ENCODE results near the gene CATSPER1. TPM values are rescaled to one million over a fixed set of nuclear protein-coding genes. Genes with fewer than 3 reads are reported as not detected.

CATSPER1 gene
- total and polyA plus RNA-seq, 2 donors (not counting 3 experiments of a cell fraction or from before 2014, with no cell fraction given): 0.68 to 1.0 TPM

DNA sequence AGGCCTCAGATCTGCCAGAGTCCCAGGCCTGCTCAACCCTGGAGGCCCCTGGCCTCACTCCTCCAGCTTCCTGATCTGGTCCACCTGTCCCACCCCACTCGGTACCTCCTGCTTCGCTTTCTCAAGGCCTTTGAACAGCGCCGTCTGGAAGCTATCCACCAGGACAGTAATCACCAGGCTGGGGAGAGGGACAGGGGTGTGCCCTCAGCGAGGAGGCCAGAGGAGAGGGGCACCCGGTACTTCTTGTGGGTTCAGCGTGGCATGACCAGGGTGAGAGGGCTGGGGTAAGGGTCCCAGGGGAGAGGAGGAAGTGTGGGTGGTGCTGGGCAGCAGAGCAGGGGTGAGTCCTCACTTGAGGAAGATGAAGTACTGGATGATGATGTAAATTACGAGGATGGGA lies 6.1 kb downstream of the CATSPER1 start:
- POLR2A ChIA-PET: interaction anchor here (0.8 kb wide), 1 partner anchor 9 kb away, joined by 4 read pairs; no protein-coding TSS in a partner anchor
- no peak for DNase-seq (ENCODE audit: low read depth, low spot score)
- no peak overlapping the region for H3K4me2 ChIP-seq (ENCODE audit: insufficient read depth, low read length)

DNA sequence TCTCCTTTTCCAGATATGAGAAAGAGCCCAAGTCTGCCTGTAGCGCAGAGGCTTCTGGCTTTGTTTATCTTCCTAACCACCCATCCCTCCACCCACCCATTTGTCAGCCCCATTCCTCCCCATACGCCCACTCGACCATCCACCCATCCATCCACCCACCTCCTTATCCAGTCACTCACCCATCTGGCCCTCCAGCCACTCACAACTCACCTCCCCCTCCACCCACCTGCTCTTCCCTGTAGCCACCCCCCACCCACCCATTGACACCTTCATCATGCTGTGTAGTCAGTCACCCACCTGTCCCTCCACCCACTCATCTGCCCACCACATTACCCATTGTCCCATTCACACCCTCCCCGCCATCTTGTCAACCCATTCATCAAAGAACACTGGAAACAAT lies 9.0 kb downstream of the CATSPER1 start:
- H3K4me1 ChIP-seq (ENCODE audit: control insufficient read depth, extremely low read depth, insufficient read depth, low read length): peaks cover 38% of the 10 kb centered on the region
- intact Hi-C loops (cut with micrococcal nuclease) (no loop called here), dilution Hi-C loops (cut with MboI; ENCODE audit: extremely low pct_ligation_motif_present, low sequenced_read_pairs) (no loop called here)

More for the DNA sequence above, 6.1 kb downstream of the CATSPER1 start:
- BruUV-seq (replicated peaks): no TSS peak
- Histone ChIP-seq H3K9me1 (replicated peaks; ENCODE audit: control insufficient read depth, extremely low read depth, insufficient read depth, low read length) (no peaks in the 10 kb centered on the region), H3K36me3 (ENCODE audit: control insufficient read depth in 2 of 2, extremely low read depth in 1 of 2, insufficient read depth in 2 of 2, low read length in 2 of 2) (no peaks in the 10 kb centered on the region), H3K27me3 (ENCODE audit: control insufficient read depth in 2 of 2, insufficient read depth in 2 of 2, low read length in 2 of 2) (no peaks in the 10 kb centered on the region), H3K4me3 (replicated peaks in 1 of 3; ENCODE audit: insufficient read depth in 1 of 3, low read depth in 1 of 3, low read length in 3 of 3) (no peak overlapping the region), H3K4me1 (ENCODE audit: control insufficient read depth, extremely low read depth, insufficient read depth, low read length) (peaks cover 30% of the 10 kb centered on the region), H2AFZ (ENCODE audit: low read depth, low read length) (no peak overlapping the region), H3K79me2 (ENCODE audit: control insufficient read depth, insufficient read depth, low read length) (no peaks in the 10 kb centered on the region), H4K20me1 (replicated peaks; ENCODE audit: control insufficient read depth, extremely low read depth, insufficient read depth, low read length) (no peaks in the 10 kb centered on the region), H3K27ac (ENCODE audit: insufficient read depth, low read depth, low read length) (peak overlapping the region; percentile 32), H3K9me3 (replicated peaks; ENCODE audit: control insufficient read depth, insufficient read depth, low read length) (no peaks in the 10 kb centered on the region), H3K9ac (replicated peaks; ENCODE audit: extremely low read depth, insufficient read depth, low read length) (no peak overlapping the region)
- dilution Hi-C loops (cut with MboI; ENCODE audit: extremely low pct_ligation_motif_present, low sequenced_read_pairs) (no loop called here), intact Hi-C loops (cut with micrococcal nuclease) (no loop called here)
- CTCF ChIA-PET: interaction anchor here (0.6 to 3.0 kb wide), 6 partner anchors 8 to 136 kb away, joined by 3 to 16 read pairs (median 4); partner anchors contain the start of genes BANF1, CST6 and FIBP
- FAIRE-seq: no peak
- TF ChIP-seq POLR2A (IDR thresholded peaks at IDR 0.05; ENCODE audit: low read depth, low read length): no peak
- TF ChIP-seq JUN (IDR thresholded peaks at IDR 0.05; ENCODE audit: borderline replicate concordance, insufficient read depth, insufficient read length, low read depth): no peak
- TF ChIP-seq MYC (IDR thresholded peaks at IDR 0.05; ENCODE audit: low read depth, low read length): no peak
- TF ChIP-seq FOS (IDR thresholded peaks at IDR 0.05; ENCODE audit: borderline replicate concordance, insufficient read depth, low read length): no peak
- TF ChIP-seq MAX (IDR thresholded peaks at IDR 0.05; ENCODE audit: insufficient read depth, insufficient read length): no peak

More for the DNA sequence above, 9.0 kb downstream of the CATSPER1 start:
- CTCF ChIA-PET: no interaction called here
- Histone ChIP-seq H3K27me3 (ENCODE audit: control insufficient read depth in 2 of 2, insufficient read depth in 2 of 2, low read length in 2 of 2) (no peaks in the 10 kb centered on the region), H3K4me3 (replicated peaks in 1 of 3; ENCODE audit: insufficient read depth in 1 of 3, low read depth in 1 of 3, low read length in 3 of 3) (no peak overlapping the region), H3K36me3 (ENCODE audit: control insufficient read depth in 2 of 2, extremely low read depth in 1 of 2, insufficient read depth in 2 of 2, low read length in 2 of 2) (no peaks in the 10 kb centered on the region), H3K9me3 (replicated peaks; ENCODE audit: control insufficient read depth, insufficient read depth, low read length) (no peaks in the 10 kb centered on the region), H3K9me1 (replicated peaks; ENCODE audit: control insufficient read depth, extremely low read depth, insufficient read depth, low read length) (no peaks in the 10 kb centered on the region), H3K4me2 (ENCODE audit: insufficient read depth, low read length) (no peak overlapping the region), H3K9ac (replicated peaks; ENCODE audit: extremely low read depth, insufficient read depth, low read length) (no peak overlapping the region), H2AFZ (ENCODE audit: low read depth, low read length) (no peak overlapping the region), H3K79me2 (ENCODE audit: control insufficient read depth, insufficient read depth, low read length) (no peaks in the 10 kb centered on the region), H4K20me1 (replicated peaks; ENCODE audit: control insufficient read depth, extremely low read depth, insufficient read depth, low read length) (no peaks in the 10 kb centered on the region), H3K27ac (ENCODE audit: insufficient read depth, low read depth, low read length) (no peak overlapping the region)
- POLR2A ChIA-PET: no interaction called here
- TF ChIP-seq MAX (IDR thresholded peaks at IDR 0.05; ENCODE audit: insufficient read depth, insufficient read length) (no peak), FOS (IDR thresholded peaks at IDR 0.05; ENCODE audit: borderline replicate concordance, insufficient read depth, low read length) (no peak), EZH2 (IDR thresholded peaks at IDR 0.05; ENCODE audit: borderline replicate concordance, low read depth, low read length, severe bottlenecking) (no peak), GATA2 (IDR thresholded peaks at IDR 0.05; ENCODE audit: insufficient read depth, insufficient read length, low read depth, low read length) (no peak), MYC (IDR thresholded peaks at IDR 0.05; ENCODE audit: low read depth, low read length) (no peak), POLR2A (IDR thresholded peaks at IDR 0.05; ENCODE audit: low read depth, low read length) (no peak), JUN (IDR thresholded peaks at IDR 0.05; ENCODE audit: borderline replicate concordance, insufficient read depth, insufficient read length, low read depth) (no peak), POLR2AphosphoS5 (IDR thresholded peaks at IDR 0.05; ENCODE audit: insufficient read depth, low read depth, low read length) (no peak)
- TF ChIP-seq, protein P1, sequence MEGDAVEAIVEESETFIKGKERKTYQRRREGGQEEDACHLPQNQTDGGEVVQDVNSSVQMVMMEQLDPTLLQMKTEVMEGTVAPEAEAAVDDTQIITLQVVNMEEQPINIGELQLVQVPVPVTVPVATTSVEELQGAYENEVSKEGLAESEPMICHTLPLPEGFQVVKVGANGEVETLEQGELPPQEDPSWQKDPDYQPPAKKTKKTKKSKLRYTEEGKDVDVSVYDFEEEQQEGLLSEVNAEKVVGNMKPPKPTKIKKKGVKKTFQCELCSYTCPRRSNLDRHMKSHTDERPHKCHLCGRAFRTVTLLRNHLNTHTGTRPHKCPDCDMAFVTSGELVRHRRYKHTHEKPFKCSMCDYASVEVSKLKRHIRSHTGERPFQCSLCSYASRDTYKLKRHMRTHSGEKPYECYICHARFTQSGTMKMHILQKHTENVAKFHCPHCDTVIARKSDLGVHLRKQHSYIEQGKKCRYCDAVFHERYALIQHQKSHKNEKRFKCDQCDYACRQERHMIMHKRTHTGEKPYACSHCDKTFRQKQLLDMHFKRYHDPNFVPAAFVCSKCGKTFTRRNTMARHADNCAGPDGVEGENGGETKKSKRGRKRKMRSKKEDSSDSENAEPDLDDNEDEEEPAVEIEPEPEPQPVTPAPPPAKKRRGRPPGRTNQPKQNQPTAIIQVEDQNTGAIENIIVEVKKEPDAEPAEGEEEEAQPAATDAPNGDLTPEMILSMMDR (IDR thresholded peaks at IDR 0.05; ENCODE audit: extremely low read depth in 1 of 2, insufficient read depth in 1 of 2, low read depth in 1 of 2, low read length in 2 of 2): no peak
- no TSS peak for BruUV-seq (replicated peaks)
- FAIRE-seq (no peak), DNase-seq (ENCODE audit: low read depth, low spot score) (no peak)

Data from endothelial cell of umbilical vein (primary cell).